Thyroid gland (tissue), 4 donors: ENCODE results near the gene SPG21.

ENCODE experiments used
- CTCF ChIP-seq, 6 experiments: fragments of 200-600 bp in 3 of 6; fragments of 450-650 bp in 3 of 6; sonication (generic) in 3 of 6; IDR thresholded peaks; one replicate each; pipeline ENCODE4 v1.5.1; 2016 to 2019; ENCODE audit warnings: antibody characterized with exemption in 6 of 6, mild to moderate bottlenecking in 2 of 6, inconsistent platforms in 1 of 6, moderate library complexity in 1 of 6
- POLR2A ChIP-seq, 2 donors: fragments of 450-650 bp; IDR thresholded peaks; one replicate each; pipeline ENCODE4 v1.6.1; 2017; ENCODE audit warnings: antibody characterized with exemption in 2 of 2, mild to moderate bottlenecking in 2 of 2, moderate library complexity in 1 of 2

DNA sequence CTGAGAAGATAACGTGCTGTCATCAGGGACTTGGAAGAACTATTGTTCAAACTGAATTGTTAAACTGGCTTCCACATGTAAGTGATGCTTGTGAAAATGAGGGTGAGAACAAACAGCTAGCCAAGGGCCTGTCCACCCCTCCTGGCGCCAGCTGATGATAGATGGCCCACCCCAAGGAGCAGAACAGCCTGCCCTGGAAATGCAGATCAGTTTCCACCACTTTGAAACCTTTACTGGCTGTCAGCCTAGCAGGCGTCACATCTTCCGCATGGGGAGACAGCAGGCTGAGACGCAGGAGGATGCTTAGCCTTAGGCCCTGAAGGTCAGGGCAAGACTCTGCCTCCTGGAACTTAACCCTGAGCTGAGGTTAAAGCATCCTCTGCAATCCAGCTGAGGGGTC, 49.1 kb upstream of the SPG21 start:
- TF ChIP-seq CTCF (IDR thresholded peaks at IDR 0.05) (no peak), POLR2A (IDR thresholded peaks at IDR 0.05) (no peak)
